K562 (cell line): ENCODE results near the gene CIAO2B. TPM values are rescaled to one million over a fixed set of nuclear protein-coding genes. Genes with fewer than 3 reads are reported as not detected.

Experiments used
- ATAC-seq: fragments of 200-7000 bp; cut with Tn5 transposase; 3 replicates; pipeline ENCODE4 v1.9.1; 2020; ENCODE audit warnings: moderate library complexity
- BruUV-seq: library from RNA; stranded (reverse); fragments of 400-500 nt; replicated peaks from 2 replicates; lab custom pipeline; 2021; lab: Mats Ljungman, UMichigan
- CTCF ChIA-PET: fragments of 300-600 bp; formaldehyde crosslinking; extraction: SDS; loops from one replicate; lab custom pipeline; 2021; ENCODE audit warnings: low intra/inter-chr PET ratio; lab: Yijun Ruan, JAX
- POLR2A ChIA-PET: fragments of 300-600, 350-650 bp; sonication (Branson Sonifier 250); formaldehyde crosslinking; extraction: SDS; loops from one replicate; lab custom pipeline; 2021; ENCODE audit warnings: antibody characterized with exemption, inconsistent platforms; lab: Yijun Ruan, JAX
- DNase-seq, 4 experiments: peaks; one replicate each; pipeline versions ENCODE4 v3.0.0 to v3.0.0-alpha.2; 2011 to 2018; ENCODE audit warnings: low spot score in 3 of 4, mixed read lengths in 3 of 4; ENCODE audit errors: extremely low read depth in 1 of 4
- FAIRE-seq: peaks from 2 replicates; lab custom pipeline; 2011; peaks lifted over from hg19 to GRCh38; lab: Jason Lieb, UNC
- H2AFZ ChIP-seq: 2 replicates; pipeline ENCODE4 v1.6.0; 2011; ENCODE audit warnings: low read depth, low read length, control low read depth, inconsistent platforms
- H3K27ac ChIP-seq: fragments of 200-600 bp; 3 replicates; pipeline ENCODE4 v1.8.0; 2011; ENCODE audit warnings: low read depth, mild to moderate bottlenecking, control low read depth, inconsistent platforms, low read length, moderate library complexity, mixed read lengths; ENCODE audit errors: extremely low read depth
- H3K27me3 ChIP-seq, 2 experiments: fragments of 300-600 bp in 1 of 2; 2 replicates in 1 of 2; 3 replicates in 1 of 2; pipeline versions ENCODE4 v1.6.0 to v1.8.0; 2011; ENCODE audit warnings: inconsistent platforms in 2 of 2, low read length in 2 of 2, mild to moderate bottlenecking in 1 of 2, mixed read lengths in 1 of 2, moderate library complexity in 1 of 2; ENCODE audit not compliant: control insufficient read depth in 2 of 2, insufficient read depth in 2 of 2
- H3K36me3 ChIP-seq: fragments of 300-600 bp; 3 replicates; pipeline ENCODE4 v1.8.0; 2011; ENCODE audit warnings: mild to moderate bottlenecking, low read length, inconsistent platforms; ENCODE audit not compliant: control insufficient read depth, insufficient read depth
- H3K4me1 ChIP-seq, 2 experiments: fragments of 200-600 bp in 1 of 2; replicated peaks in 1 of 2; 2 replicates in 1 of 2; 3 replicates in 1 of 2; pipeline versions ENCODE4 v1.5.1 to v1.8.0; 2011; ENCODE audit warnings: inconsistent platforms in 2 of 2, low read length in 2 of 2, mild to moderate bottlenecking in 1 of 2, mixed read lengths in 1 of 2, moderate library complexity in 1 of 2; ENCODE audit not compliant: control insufficient read depth in 2 of 2, insufficient read depth in 2 of 2
- H3K4me2 ChIP-seq: 2 replicates; pipeline ENCODE4 v1.6.1; 2011; ENCODE audit warnings: low read length, control low read depth, inconsistent platforms, mixed read lengths; ENCODE audit not compliant: insufficient read depth
- H3K4me3 ChIP-seq: fragments of 200-600 bp; sonication (generic), shearing (Covaris generic); 2 replicates; pipeline ENCODE4 v1.5.1; 2016; ENCODE audit warnings: control low read depth, inconsistent platforms
- H3K79me2 ChIP-seq: fragments of 200-600 bp; 3 replicates; pipeline ENCODE4 v1.8.0; 2011; ENCODE audit warnings: low read length, inconsistent platforms; ENCODE audit not compliant: control insufficient read depth, insufficient read depth
- H3K9ac ChIP-seq, 2 experiments: 2 replicates each; pipeline versions ENCODE4 v1.6.0 to v1.6.1; 2011; ENCODE audit warnings: low read depth in 2 of 2, low read length in 2 of 2, control low read depth in 1 of 2, inconsistent platforms in 1 of 2, mild to moderate bottlenecking in 1 of 2, mixed read lengths in 1 of 2; ENCODE audit not compliant: insufficient read depth in 1 of 2
- H3K9me1 ChIP-seq: one replicate; pipeline ENCODE4 v1.6.0; 2011; ENCODE audit warnings: inconsistent platforms, mild to moderate bottlenecking, low read length, moderate library complexity; ENCODE audit not compliant: control insufficient read depth, insufficient read depth
- H3K9me3 ChIP-seq: replicated peaks from 2 replicates; pipeline ENCODE4 v1.5.1; 2011; ENCODE audit warnings: low read depth, low read length, inconsistent platforms; ENCODE audit not compliant: control insufficient read depth, insufficient read depth
- H4K20me1 ChIP-seq: replicated peaks from 2 replicates; pipeline ENCODE4 v1.6.1; 2011; ENCODE audit warnings: low read length, inconsistent platforms, mixed read lengths; ENCODE audit not compliant: control insufficient read depth, insufficient read depth
- E2F1 ChIP-seq: sonication (generic); formaldehyde crosslinking; IDR thresholded peaks from 2 replicates; pipeline ENCODE4 v1.8.1; 2023; ENCODE audit warnings: mild to moderate bottlenecking, missing genetic modification reagents, moderate library complexity
- HDAC3 ChIP-seq: fragments of 450-650 bp; IDR thresholded peaks from 2 replicates; pipeline ENCODE4 v1.6.1; 2018; ENCODE audit warnings: borderline replicate concordance, mild to moderate bottlenecking, moderate library complexity; ENCODE audit not compliant: partially characterized antibody
- MAFK ChIP-seq: IDR thresholded peaks from 2 replicates; pipeline ENCODE4 v1.6.1; 2011; ENCODE audit warnings: low read length, improper control_type of control experiment
- MED1 ChIP-seq: sonication (generic); formaldehyde crosslinking; IDR thresholded peaks from 2 replicates; pipeline ENCODE4 v1.8.1; 2023; ENCODE audit warnings: missing genetic modification reagents, borderline replicate concordance
- MXD1 ChIP-seq: fragments of 250-450 bp; sonication (Bioruptor Pico); IDR thresholded peaks from 2 replicates; pipeline ENCODE4 v1.8.0; 2021; ENCODE audit warnings: borderline replicate concordance, mild to moderate bottlenecking, moderate library complexity; ENCODE audit not compliant: poor library complexity, severe bottlenecking
- RBBP5 ChIP-seq: fragments of 200-600 bp; sonication (generic); IDR thresholded peaks from 2 replicates; pipeline ENCODE4 v1.6.1; 2012; ENCODE audit warnings: borderline replicate concordance, mild to moderate bottlenecking, low read length, control low read depth, inconsistent platforms; ENCODE audit not compliant: insufficient read depth, poor library complexity, severe bottlenecking
- RBFOX2 ChIP-seq: fragments of 200-400 bp; formaldehyde crosslinking; IDR thresholded peaks from 2 replicates; pipeline ENCODE4 v1.6.1; 2017; ENCODE audit warnings: low read depth, mild to moderate bottlenecking, low read length, moderate library complexity
- SMARCB1 ChIP-seq: IDR thresholded peaks from 2 replicates; pipeline ENCODE4 v1.6.1; 2011; ENCODE audit warnings: improper control_type of control experiment, low read depth; ENCODE audit not compliant: insufficient read length
- ZEB2 ChIP-seq: fragments of 450-650 bp; IDR thresholded peaks from 2 replicates; pipeline ENCODE4 v1.6.1; 2016
- ZFP36 ChIP-seq: fragments of 150-350 bp; IDR thresholded peaks from 2 replicates; pipeline ENCODE4 v1.6.1; 2018; ENCODE audit warnings: low read length, low read depth; ENCODE audit not compliant: partially characterized antibody
- ZNF347 ChIP-seq: fragments of 450-650 bp; formaldehyde crosslinking; IDR thresholded peaks from 2 replicates; pipeline ENCODE4 v1.4.0; 2020; ENCODE audit warnings: low read depth, mild to moderate bottlenecking, moderate library complexity
- ZNF717 ChIP-seq: fragments of 250-450 bp; sonication (Bioruptor Pico); IDR thresholded peaks from 2 replicates; pipeline ENCODE4 v1.5.0; 2021
- ZNF75A ChIP-seq: fragments of 450-650 bp; formaldehyde crosslinking; IDR thresholded peaks from 2 replicates; pipeline ENCODE4 v1.4.0; 2020; ENCODE audit warnings: mild to moderate bottlenecking
- WGBS: fragments of 100-300 bp; shearing (Covaris generic); methylation state at CpG from one replicate; pipeline ENCODE4 v1.1.6; 2016; ENCODE audit warnings: low coverage, mixed read lengths; ENCODE audit not compliant: insufficient coverage; ENCODE audit errors: missing lambda C conversion rate; 5-methylcytosine and 5-hydroxymethylcytosine counted together
- in situ Hi-C: fragments of 300-500 bp; cut with MboI; formaldehyde crosslinking; loops from 4 replicates; pipeline ENCODE4 v1.15.0; 2018; ENCODE audit warnings: inconsistent platforms, mixed read lengths
- intact Hi-C: fragments of 100-400 bp; cut with micrococcal nuclease; formaldehyde crosslinking; loops from 2 replicates; pipeline ENCODE4 v1.14.2; 2022
- polyA plus RNA-seq, 8 experiments: library from polyadenylated mRNA; depleted of rRNA in 4 of 8; stranded (reverse) in 5 of 8; unstranded in 3 of 8; fragments of >200 nt; fragmentation: Nextera tagmentation in 2 of 8; fragmentation: Illumina TruSeq in 1 of 8; extraction: Ambion mirVana in 2 of 8; extraction: Trizol in 1 of 8; gene quantifications; 2 replicates each; pipeline versions ENCODE4 v1.2.1 to v1.2.3, GENCODE V29; 2011 to 2014; ENCODE audit warnings: inconsistent platforms in 1 of 8, missing spikeins in 1 of 8
- total RNA-seq, 7 experiments: library from RNA; depleted of rRNA in 6 of 7; stranded (reverse); fragments of >200 nt in 6 of 7; fragmentation: Illumina TruSeq in 2 of 7; extraction: Trizol in 2 of 7; gene quantifications; 2 replicates each; pipeline versions ENCODE4 v1.2.1 to v1.2.3, GENCODE V29; 2011 to 2021; ENCODE audit warnings: low replicate concordance in 1 of 7

CIAO2B gene
- total and polyA plus RNA-seq, 9 of the 15 experiments (the other 6 are each of a cell fraction or from before 2014, with no cell fraction given) = 86.8 to 182 (median 113) TPM

- intact Hi-C loops (no loop called here), in situ Hi-C loops (no loop called here)
- peaks cover 54% of the 10 kb centered on the region; the same call in 2 of the 3 replicates for H3K36me3 ChIP-seq
- no peaks in the 10 kb centered on the region for H3K27me3 ChIP-seq
- no peak overlapping the region for H3K4me2 ChIP-seq
- no peak for ATAC-seq
- H2AFZ ChIP-seq = no peak overlapping the region
- no peak overlapping the region for H3K27ac ChIP-seq
- POLR2A ChIA-PET = interaction anchor here (0.6 to 1.1 kb wide), 7 partner anchors 9 to 260 kb away, joined by 3 read pairs; no protein-coding TSS in a partner anchor
- peak overlapping the region in 1 of 2 experiments; percentile 65; a peak in 1 of 4 replicates for H3K9ac ChIP-seq
- TF ChIP-seq MAFK (no peak), RBFOX2 (peak; percentile 48)
- H3K4me1 ChIP-seq = peaks cover 0 to 12% of the 10 kb centered on the region in 2 experiments; a peak in 1 of 5 replicates
- no peak overlapping the region for H3K4me3 ChIP-seq
- no peaks in the 10 kb centered on the region for H3K9me1 ChIP-seq
- no peak for DNase-seq
- WGBS = 89% methylated on average over 15 of the region's 15 CpGs
- no peak for FAIRE-seq
- no TSS peak for BruUV-seq
- no peaks in the 10 kb centered on the region for H4K20me1 ChIP-seq
- H3K79me2 ChIP-seq = no peaks in the 10 kb centered on the region
- CTCF ChIA-PET = interaction anchor here (1.0 kb wide), 1 partner anchor 166 kb away, joined by 3 read pairs; the partner anchor contains the start of gene PHAF1
- no peaks in the 10 kb centered on the region for H3K9me3 ChIP-seq
Measured at GRCh38 chr16:66943426-66944053, 9.3 kb upstream of the CIAO2B start.

GRCh38 chr16:66942981-66943380 lies 8.8 kb upstream of the CIAO2B start:
- WGBS = 92% methylated on average over 5 of the region's 5 CpGs
- in situ Hi-C loops (no loop called here), intact Hi-C loops (no loop called here)
- Histone ChIP-seq H3K9ac (no peak overlapping the region), H3K4me1 (peaks cover 0 to 9% of the 10 kb centered on the region in 2 experiments; a peak in 1 of 5 replicates), H3K4me2 (no peak overlapping the region), H3K9me1 (no peaks in the 10 kb centered on the region), H3K4me3 (no peak overlapping the region), H4K20me1 (no peaks in the 10 kb centered on the region), H3K27me3 (no peaks in the 10 kb centered on the region), H3K36me3 (peaks cover 58% of the 10 kb centered on the region; the same call in 2 of the 3 replicates), H3K27ac (no peak overlapping the region), H2AFZ (no peak overlapping the region), H3K79me2 (no peaks in the 10 kb centered on the region), H3K9me3 (no peaks in the 10 kb centered on the region)
- no peak for FAIRE-seq
- ChIA-PET POLR2A (interaction anchor here (0.6 to 1.1 kb wide), 6 partner anchors 10 to 260 kb away, joined by 3 read pairs; no protein-coding TSS in a partner anchor), CTCF (interaction anchor here (0.7 to 1.0 kb wide), 2 partner anchors 11 to 167 kb away, joined by 3 read pairs; partner anchors contain the start of gene PHAF1)
- no peak for DNase-seq
- BruUV-seq = no TSS peak
- ATAC-seq = no peak
- TF ChIP-seq ZEB2 (no peak), MED1 (no peak), MXD1 (CRISPR knock-in tag) (no peak), ZNF75A (no peak), RBBP5 (no peak), ZNF347 (CRISPR knock-in tag) (no peak), E2F1 (CRISPR knock-in tag) (no peak), SMARCB1 (no peak), ZFP36 (no peak), HDAC3 (no peak), ZNF717 (CRISPR knock-in tag) (no peak)
